NCI-H2029 (cell line): ENCODE measurements around the gene APOB.

Source experiments
- DNase-seq: peaks from one replicate; lab custom pipeline; 2025; lab: John Stamatoyannopoulos, UW

APOB gene

DNA sequence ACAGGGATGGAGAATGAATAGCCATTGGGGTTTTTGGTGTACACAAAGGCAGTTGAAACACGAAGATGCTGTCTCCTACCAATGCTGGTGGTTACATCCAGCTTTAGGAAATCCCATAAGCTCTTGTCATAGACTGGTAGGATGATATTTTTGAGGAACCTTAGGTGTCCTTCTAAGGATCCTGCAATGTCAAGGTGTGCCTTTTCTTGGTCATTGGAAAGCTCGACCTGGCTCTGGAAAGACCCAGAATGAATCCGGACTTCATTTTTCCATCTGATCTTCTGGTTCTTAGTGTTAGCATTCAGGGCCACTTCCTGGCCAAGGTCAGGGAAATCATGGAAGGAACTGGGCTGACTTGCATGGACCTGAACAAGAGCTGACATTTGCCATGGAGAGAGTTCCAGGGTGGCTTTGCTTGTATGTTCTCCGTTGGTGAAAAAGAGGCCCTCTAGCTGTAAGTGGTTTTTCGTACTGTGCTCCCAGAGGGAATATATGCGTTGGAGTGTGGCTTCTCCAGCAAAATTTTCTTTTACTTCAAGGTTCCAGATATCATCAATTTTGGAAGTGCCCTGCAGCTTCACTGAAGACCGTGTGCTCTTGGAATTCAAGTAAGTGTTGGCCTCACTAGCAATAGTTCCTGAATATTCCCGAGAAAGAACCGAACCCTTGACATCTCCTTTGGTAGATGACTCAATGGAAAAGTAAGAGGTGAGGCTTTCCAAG, 38.0 kb downstream of the APOB start:
- no peak for DNase-seq

DNA sequence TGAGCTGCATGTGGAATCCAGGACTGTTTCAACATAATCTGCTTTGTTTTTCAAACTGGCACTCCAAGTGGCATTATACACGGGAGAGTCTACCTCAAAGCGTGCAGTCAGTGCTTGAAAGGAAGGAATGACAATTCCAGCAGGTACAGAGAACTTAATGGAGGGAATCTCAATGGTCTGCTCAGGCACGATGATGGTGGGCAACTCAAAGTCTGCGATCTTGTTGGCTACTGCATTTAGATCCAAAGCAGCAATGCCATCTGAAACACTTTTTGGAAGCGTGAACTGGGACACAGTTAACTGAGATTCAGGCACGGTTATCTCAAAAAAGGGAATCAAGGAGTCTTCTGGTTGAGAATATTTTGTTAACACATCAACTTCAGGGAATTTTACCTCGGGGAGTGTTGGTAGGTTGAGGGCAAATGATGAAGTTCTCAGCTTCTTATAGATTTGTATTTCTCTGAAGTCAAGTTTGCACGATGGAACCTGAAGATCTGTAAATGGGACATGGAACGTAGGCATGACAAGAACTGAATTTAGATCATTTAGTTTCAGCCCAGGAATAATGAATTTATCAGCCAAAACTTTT, 38.7 kb downstream of the APOB start:
- no peak for DNase-seq

DNA sequence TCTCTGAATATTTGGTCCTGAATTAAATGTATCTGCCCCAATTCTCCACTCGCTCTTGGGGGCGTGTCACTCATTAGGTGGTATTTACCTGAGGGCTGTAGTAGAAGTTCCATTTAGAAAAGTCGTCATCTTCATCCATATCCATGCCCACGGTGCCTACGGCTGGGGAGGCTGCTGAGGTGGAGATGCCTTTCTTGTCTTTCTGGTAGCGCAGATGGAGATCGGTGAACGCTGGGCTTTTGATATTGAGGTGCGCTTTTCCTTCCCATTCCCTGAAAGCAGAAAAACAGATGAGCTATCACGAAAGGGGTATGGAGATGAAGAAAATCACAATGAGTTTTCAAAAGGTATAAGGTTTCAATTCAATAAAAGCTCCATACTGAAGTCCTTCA, 39.7 kb downstream of the APOB start:
- DNase-seq = no peak

DNA sequence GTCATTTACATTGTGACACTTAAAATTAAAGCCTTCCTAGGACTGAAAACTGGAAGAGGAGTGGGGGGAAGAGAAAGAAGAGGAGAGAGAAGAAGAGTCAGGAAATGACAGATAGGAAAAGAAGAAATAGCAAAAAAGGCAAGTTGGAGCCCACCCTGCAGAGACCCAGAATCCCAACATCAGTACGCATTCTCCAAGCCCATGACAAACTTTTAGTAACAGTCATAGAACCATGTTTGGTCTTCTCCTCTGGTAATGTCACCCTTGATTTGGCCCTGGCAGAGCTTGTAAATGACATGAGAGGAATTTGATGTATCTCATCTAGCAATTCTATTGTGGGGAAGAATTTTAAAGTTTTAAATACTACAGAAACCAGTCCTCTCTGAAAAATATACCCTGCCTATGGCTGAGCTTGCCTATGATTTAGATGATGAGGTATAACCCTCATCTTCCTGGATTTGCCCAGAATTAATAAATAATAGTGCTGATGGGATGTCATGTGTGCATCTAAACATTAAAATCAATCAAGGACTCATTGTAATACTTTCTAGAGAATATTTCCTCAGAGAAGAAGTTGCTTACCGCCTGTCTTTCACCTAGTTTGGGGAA, 40.2 kb downstream of the APOB start:
- DNase-seq = no peak

DNA sequence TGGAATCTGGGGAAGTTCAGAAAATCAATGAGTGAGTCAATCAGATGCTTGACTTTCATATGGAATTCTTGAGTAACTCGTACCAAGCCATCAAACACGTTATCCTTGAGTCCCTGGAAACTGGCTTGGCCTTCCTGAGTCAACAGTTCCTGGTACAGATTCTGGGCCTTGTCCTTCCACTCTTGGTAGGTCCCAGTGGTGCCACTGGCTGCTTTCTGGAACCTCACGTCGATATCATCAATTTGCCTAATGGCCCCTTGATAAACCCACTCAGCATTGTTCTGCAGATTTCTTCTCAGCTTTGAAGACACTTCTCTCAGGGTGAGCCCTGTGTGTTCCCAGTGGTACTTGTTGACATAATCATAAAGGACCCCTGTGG, 41.1 kb downstream of the APOB start:
- DNase-seq = no peak

DNA sequence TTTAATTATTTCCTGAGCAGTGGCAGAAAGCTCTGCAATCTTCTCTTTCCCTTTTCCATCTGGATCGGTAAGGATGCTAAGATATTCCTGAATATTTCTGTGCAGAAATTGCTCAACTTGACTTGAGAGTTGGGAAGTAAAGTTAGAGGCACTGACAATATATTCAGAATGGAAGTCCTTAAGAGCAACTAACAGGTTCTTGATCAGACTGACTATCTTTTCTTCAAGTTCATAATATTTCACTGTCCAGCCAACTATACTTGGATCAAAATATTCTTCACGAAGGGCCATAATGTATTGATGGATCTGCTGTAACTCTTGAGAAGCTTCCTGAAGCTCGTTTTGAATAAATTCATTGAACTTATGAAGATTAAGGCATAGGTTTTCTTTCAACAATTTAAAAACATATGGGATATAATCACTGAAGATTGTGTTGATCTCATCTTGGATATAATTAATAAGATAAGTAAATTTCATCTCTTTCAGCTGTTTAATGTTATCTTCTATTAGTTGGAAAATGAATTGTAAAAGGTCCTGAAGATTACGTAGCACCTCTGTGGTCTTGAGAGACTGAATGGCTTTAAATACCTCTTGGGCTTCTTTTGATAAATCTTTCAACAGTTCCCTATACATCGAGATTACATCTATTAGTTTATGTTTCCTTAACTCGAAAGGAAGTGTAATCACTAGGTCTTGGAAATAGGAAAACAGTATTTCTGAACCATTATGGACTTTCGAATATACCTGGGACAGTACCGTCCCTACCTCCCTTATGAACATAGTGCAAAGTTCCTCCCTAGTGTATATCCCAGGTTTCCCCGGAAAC, 41.7 kb downstream of the APOB start:
- DNase-seq = no peak

DNA sequence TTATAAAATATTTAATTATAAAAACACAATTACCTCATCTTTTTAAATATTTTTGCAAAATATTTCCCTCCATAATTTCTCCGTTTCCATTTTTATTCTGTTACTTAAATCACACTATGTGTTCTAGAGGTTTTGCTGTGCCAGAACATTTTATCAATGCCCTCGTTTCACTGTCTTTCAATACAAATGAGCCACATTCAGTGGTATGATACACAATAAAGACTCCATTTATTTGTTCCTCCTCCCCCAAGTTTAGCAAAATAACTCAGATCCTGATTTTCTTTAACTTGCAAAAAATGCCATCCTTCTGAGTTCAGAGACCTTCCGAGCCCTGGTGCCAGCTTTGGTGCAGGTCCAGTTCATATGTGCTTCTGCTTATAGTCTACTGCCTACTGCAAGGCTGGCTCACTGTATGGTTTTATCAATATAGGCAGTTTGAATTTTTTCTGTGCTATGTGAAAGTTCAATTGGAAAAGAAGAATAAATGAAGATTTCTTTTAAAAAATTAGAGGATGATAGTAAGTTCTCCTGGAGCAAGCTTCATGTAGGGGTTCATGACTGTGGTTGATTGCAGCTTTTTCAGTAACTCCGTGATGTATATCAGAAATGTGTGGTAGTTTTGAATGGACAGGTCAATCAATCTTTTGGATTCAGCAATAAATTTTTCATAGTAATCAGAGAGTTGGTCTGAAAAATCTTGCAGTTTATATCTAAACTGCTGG, 42.5 kb downstream of the APOB start:
- no peak for DNase-seq

DNA sequence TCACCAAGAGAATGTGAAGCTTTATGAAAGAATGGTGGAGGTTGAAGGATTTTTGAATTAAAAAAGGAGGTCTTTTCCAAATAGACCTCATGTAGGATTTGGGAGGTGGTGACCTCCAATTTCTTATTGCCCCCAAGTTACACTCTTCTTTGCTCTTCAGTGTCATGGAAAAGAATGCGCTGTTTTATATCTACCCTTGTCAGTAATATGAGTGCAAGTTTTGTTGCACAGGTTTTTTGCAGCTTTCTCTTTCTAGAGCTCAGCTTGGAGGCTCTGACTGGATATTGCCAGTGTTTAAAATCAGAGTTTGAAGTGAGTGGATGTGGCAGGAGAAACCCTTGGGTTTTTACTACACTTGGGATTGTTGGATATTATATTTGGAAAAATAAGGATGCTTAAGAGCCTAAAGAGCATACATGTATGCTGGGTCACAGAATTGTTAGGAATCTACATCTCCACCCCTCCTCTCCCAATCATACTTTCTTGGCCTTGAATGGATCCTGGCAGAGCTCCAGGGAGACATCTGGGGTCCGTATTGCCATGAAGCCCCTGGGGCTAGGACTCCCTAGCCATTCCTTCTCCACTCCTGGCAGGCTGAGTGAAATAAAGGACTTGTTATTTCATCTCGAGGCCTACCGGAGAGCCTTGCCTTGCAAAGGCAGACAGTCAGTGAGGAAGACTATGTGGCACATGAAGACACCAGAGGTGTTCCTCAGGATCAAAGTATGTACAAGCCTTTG, 43.8 kb downstream of the APOB start:
- no peak for DNase-seq

DNA sequence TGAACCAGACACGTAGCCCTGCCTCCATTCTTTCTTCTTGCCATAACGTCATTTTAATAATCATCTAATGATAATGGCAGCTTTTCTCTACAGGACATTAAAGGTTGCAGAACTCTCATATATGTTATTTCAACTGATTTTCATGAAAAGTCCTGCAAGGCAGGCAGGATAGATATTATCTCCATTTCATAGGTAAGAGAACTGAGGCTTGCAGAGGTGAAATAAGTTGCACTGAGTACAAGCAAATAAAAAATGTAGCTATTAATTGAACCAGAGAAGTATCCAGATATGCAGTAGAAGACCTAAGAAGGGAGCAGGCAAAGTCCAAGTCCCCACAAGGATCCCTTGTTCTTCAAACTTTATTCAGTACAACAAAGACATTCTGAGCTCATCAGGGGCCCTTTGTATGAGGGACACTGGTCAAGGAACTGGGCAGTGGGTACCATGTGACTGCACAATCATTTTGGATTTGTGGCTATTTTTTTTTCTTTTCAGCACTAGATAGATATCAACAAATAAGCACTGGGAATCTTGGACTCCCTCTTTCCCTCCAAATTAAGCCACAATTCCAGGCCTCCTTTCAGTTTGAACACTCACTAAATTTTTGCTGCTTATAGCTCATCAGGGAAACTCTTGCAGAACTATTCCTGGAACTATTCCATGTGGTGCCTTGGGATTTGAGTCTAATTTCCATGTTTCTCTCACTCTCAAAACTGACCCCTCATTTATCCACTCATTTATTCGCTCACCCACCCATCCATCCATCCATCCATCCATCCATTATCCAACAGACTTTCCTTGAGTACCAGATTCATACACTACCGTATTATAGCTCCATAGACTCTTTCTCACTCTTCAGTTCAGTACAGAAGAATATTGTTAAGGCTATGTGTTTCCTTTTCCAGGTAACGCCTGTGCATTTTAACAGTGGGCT, 44.6 kb downstream of the APOB start:
- no peak for DNase-seq

DNA sequence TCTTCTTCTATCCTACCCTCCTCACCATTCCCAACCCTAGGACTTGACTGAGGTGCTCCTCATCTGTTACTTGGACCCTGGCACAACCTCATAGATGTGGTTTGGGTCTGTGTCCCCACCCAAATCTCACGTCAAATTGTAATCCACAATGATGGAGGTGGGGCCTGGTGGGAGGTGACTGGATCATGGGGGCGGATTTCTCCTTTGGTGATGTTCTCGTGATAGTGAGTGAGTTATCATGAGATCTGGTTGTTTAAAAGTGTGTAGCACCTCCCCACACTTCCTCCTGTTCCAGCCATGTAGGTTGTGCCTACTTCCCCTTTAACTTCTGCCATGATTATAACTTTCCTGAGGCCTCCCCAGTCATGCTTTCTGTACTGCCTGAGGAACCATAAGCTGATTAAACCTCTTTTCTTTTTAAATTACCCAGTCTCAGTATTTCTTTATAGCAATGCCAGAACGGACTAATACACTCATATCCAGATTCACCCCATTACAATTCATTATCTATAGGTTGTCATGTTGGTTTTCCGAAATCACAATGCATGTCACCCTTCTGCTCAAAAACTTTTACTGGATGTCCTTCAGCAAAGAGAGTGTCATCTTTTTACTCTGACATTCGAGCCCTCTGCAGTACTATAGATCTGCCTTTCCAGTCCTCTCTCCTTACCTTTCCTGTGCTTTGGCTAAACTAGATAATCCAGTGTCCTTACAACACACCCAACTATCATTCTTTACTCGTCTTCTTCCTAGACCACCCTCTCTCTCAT, 45.7 kb downstream of the APOB start:
- no peak for DNase-seq

DNA sequence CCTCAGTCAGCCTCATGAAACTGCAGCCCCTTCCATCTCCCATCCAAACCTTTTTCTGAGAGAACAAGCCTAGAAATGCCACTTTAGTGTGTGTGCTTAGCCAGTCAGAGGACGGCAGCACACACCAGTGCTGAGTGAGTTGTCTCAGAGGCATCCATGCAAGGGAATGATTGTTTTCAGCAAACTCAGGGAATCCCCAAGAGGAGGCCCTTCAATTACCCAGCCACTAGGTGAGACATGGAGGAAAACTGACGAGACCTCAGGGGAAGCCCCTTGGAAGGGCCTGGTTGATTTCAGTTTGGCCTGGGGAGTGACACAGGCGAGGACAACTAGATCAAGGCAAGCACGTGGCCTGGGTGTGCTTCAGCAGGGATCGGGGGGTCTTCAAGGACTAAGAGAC, 49.7 kb downstream of the APOB start:
- DNase-seq = no peak

DNA sequence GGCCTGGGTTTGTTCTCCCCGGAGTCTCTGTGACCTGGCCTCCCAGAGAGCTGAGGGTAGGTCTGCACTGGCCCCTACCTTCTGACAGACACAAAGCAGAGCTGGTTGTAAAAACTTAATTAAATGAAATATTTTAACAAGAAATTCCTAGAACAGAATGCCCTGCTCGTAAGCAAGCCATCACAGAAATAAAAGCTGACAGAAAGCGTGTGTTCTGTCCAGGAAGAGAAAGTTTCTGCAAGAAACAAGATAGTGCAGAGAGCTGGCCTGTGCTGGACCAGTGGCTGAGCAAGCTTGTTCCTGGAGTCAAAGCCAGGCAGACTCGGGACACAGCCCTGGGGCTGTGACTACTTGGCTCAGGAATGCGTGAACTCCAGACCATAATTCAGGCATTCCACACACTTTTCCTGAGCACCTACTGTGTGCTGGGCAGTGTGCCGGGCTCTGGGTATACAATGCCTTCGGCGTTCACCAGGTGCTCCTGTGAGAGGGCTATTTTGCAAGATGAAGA, 51.6 kb downstream of the APOB start:
- DNase-seq = no peak

DNA sequence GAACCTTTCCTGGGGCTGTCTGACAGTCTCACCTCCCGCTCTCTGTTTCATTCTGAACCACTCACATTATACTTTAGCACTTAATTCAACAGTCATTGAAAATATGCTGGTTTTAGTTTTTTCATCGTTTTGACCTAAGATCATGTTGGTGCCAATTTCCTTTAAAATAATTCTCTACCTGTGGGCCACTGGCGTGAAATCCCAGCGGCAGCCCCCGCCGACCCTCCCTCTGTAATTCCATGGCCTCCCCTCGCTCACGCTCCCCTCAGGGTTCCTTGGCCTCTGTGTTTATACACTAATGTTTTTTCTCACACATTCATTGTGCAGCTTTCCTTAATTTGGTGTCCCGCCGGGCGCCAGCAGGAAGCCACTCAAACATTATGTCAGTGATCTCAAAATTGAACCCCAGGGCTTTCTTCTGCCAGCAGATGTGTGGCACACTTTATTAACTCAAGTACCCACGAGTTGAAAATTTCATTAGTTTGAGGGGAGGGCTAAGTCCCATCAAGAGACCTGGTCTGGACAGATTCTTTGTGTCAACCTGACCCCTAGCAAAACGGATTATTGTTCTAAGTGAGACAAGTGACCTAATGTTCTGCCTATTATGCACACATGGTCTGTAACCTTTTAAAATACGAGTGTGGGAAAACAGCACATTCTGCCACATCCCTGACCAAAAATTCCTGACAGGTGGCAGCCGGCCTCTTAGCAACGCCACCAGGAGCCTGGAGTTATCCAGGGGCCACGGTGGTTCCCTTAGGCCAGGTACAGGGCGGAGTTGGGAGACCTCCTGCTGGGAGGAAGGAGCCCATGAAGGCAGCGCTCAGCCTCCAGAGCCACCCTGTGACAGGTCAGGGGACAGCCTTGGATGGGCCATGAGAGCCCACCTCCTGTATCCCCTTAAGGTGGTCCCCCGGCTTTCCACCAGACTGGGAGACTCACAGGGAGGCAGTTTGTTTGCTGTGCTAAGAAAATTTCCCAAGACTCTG, 53.1 kb downstream of the APOB start:
- DNase-seq = no peak

DNA sequence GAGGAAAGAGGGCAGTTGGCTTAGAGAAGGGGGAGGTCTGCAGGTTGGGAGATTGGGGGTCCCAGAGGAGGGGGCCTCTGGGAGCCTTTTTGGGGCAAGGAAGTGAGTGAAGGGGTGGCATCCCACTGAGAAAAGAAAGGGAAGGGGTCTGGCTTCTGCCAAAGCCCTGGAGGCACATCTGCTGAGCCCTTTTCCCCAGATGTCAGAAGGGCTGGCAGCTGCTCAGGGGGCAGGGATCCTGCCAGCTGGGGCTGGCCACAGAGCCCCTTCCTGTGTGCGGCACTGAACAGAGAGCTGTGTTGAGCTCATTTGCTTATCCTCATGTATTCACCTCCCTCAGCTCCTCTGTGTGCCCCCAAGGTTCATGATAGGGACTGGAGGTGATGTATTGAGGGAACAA, 54.5 kb downstream of the APOB start:
- no peak for DNase-seq

DNA sequence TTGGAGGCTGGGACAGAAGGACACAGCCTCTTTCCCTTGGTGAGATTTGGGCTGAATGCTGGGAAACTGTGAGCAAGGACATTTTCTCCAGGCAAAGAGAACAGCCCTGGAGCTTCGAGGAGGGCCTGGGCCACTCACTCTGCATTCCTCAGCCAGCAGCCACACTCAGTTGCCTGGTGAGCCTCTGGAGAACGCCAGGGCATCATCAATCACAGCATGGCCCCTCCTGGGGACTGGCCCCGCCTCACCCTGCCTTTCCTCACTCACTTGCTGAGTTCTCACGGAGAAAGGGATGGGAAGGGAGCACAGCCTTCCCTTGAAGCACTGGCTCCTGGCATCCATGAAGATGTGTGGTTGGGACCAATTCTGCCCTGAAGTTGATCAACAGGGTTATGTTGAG, 55.0 kb downstream of the APOB start:
- no peak for DNase-seq

DNA sequence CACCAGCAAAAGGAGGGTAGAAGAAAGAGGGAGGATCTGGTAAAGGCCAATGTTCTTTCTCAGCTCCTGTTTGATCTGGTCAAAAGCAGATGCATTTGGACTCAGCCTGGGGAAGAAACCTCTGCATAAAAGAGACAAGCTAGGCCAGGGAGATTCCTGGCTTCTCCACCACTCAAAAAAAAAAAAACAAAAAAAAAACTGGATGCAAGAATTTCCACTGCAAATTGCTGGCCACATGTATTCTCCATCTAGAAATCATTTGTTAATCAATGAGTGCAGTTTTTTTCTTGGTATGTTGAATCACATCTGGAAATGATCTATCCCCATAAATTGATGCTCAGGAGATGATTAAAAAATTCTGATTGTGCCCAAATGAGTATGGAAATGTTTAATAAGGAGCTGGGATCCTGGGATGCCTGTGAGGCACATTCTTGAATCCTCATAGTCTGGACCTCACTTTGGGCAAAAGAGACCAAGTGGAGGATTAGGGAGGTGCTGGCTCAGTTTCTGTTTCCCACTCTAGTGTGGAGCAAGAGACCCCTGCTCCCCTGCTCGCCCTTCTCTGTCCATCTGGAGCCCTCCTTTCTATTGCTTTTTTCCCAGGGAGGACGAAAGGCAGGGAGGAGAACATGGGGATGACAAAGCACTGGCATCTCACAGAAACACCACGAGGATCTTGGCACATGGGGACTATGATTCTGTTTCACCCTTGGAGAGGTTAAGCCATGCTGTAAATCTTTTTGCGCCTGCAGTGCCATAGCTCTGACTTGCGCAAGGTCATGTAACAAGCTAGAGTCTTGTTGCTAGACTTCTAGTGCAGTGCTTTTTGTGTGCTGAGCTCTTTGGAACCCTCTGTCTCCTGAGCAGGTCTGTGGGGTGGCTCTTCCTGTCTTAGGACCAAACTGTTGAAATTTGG, 57.6 kb downstream of the APOB start:
- DNase-seq = no peak

DNA sequence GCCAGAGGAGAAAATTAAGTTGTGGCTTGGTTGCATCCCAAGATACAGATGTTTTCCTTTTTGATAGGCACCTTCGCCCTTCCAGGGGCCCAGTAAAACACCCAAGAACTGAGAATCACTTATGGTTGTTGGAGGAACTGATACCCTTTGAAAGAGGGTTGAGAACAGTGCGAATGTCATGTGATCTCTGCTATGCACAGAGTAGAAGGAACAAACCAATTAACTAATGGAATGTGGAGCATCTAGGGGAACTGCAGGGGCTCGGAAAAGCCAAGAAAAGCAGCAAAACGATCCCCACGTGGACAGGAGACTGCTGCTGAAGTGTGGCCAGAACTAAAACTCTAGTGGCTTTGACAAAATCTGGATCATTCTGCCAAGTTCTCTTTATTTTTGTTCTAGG, 58.8 kb downstream of the APOB start:
- DNase-seq = no peak
